Non-pigmented ciliary epithelial cell (primary cell): ENCODE results near the gene NDUFV3.
"Not testable (repeated sequence)": the region's sequence is repeated elsewhere in the genome, so short reads cannot be mapped to it uniquely, and the experiment has no call there.

Experiments
- DNase-seq: peaks from one replicate; pipeline ENCODE4 v3.0.0-alpha.2; 2010; ENCODE audit warnings: low read depth

NDUFV3 gene

DNA sequence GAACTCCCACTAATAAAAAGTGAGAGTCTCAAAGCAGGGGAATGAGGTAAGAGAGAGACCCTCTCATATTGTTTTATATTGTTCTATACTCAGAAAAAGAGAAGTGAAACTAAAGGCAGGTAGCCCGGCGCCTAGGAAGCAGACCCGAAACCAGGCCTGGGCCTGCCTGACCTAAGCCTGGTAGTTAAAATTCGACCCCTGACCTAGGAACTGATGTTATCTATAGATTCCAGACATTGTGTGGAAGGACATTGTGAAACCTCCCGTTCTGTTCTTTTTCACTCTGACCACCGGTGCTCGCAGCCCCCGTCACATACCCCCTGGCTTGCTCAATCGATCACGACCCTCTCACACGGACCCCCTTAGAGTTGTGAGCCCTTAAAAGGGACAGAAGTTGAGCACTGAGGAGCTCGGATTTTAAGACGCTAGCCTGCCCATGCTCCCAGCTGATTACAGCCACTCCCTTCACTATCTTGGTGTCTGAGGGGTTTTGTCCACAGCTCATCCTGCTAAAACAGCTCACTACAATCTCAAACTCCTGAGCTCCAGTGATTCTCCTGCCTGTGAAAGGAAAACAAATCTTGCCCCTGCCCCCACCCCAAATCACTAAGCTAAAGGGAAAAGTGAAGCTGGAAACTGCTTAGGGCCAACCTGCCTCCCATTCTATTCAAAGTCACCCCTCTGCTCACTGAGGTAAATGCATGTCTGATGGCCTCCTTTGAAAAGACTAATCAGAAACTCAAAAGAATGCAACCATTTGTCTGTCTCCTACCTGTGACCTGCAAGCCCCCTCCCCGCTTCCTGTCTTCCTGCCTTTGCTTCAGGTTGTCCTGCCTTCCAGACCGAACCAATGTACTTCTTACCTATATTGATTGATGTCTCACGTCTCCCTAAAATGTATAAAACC lies 44.2 kb downstream of the NDUFV3 start:
- DNase-seq, result not testable (repeated sequence)

DNA sequence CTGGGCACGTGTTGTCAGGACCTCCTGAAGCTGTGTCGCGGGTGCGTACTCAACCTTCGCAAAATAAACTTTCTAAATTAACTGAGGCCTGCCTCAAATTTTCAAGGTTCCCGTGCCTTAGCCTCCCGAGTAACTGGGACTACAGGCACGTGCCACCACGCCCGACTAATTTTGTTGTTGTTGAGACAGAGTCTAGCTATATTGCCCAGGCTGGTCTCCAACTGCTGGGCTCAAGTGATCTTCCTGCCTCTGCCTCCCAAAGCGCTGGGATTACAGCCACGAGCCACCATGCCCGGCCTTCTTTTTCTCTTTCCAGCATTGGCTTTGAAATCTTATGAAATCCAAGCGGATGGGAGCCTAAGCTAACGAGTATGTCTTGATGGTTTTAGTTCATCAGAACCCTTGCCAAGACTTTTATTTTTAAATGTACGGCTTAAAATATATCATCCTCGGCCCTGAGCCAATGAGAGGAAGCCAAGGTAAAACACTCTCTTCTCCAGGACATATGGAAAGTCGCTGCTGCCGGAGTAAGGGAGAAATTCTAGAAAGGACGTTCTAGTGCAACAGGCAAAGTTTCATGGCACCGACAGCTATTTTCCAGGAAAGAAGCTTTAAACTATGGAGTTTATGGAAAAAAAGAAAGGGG lies 45.0 kb downstream of the NDUFV3 start:
- no peak for DNase-seq

- DNase-seq, result not testable (repeated sequence)
Measured at GRCh38 chr21:42938606-42938995, 45.5 kb downstream of the NDUFV3 start.

DNA sequence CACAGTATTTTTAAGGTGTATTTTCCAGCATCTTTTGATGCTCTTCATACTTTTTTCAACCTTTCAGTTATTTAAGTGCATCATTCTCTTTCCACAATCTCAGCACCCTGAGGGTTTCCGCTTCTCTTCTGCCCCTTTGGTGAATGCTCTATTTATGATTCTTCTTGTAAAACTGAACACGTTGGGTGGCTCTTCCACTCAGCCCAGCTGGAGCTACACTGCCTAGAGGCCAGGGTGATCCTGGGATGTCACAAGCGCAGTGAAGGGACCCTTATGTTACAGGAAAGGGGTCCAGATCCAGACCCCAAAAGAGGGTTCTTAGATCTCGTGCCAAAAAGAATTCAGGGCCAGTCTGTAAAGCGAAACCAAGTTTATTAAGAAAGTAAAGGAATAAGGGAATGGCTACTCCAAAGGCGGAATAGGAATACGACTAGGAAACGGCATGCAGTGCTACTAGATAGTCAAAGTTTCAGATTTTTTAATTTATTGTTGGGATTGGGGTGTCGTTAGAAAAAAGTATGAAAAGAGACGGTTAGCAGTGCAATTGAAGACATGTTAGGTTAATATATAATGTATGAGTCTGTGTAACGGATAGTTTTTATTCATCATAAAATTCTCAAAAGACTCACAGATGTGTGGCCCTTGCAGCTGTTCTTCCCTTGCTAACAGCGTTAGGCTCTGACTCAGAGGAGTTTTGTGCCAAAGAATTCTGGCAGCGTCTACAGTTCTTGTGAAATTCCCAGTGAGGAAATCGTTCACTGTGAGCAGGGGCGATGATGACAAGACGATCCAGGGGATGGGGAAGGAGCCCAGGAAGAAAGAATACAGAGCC lies 46.7 kb downstream of the NDUFV3 start:
- peak; percentile 93 for DNase-seq

DNA sequence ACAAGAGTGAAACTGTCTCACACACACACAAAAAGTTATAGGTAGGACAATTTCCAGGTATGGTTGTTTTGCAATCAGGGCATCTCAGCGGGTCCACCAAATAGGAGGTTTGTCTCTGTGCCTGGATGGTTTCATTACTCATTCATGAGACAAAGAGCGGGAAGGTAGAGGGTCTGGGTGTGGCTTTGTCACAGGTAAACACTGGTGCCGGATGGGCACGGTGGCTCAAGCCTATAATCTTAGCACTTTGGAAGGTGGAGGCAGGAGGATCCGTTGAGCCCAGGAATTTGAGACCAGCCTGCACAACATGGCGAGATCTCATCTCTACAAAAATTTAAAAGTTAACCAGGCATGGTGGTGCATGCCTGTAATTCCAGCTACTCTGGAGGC lies 48.6 kb downstream of the NDUFV3 start:
- no peak for DNase-seq

DNA sequence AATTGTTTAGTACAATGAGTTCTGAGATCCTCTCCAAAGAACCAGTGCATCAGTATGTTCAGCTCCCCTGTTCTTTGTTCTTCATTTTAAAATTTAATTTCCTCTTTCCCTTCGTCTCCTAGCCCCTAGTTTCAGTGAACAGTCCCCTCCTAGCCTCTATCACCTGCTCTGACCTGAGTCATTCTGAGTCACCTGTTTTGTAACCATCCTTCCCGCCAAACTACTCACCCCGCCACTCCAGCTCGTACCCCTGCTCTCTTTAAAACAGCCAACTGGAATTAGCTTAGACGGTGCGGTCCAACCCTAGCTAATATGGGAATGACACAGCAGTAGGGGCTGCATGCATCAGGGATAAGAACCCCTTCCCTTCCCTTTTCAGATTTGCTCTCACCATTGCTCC lies 49.1 kb downstream of the NDUFV3 start:
- no peak for DNase-seq

DNA sequence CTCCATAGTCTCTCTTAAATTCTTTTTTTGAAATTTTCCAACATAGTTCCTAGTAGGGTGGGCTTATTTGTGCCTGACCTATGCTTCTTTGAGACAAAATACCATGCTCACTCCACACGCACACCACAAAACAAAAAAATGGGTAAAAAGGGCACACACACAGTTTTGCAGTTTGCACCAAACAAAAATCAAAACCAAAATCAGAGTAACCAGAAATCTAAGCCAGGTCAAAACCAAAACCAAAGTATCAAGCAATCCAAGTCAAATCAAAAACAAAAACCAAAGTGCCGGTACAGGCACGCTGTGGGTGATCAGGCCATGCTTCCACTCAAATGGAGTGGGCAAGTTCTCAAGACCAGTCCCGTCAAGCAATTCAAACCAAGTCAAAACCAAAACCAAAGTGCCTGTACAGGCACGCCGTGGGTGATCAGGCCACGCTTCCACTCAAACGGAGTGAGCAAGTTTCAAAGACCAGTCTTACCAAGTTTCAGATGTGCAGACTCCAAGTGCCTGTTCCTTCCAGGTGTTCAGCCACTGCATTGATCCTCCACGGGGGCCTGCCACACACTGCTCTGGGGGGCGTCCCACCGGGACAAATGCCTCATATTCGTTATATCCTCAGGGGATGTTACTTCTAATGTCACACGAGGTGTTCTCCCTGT lies 56.1 kb downstream of the NDUFV3 start:
- not testable (repeated sequence) for DNase-seq

- DNase-seq, result not testable (repeated sequence)
Measured at GRCh38 chr21:42951193-42951592, 58.1 kb downstream of the NDUFV3 start.

GRCh38 chr21:42956824-42957630 lies 63.9 kb downstream of the NDUFV3 start:
- DNase-seq, result no peak

GRCh38 chr21:42958122-42958521 lies 65.0 kb downstream of the NDUFV3 start:
- DNase-seq, result not testable (repeated sequence)

DNA sequence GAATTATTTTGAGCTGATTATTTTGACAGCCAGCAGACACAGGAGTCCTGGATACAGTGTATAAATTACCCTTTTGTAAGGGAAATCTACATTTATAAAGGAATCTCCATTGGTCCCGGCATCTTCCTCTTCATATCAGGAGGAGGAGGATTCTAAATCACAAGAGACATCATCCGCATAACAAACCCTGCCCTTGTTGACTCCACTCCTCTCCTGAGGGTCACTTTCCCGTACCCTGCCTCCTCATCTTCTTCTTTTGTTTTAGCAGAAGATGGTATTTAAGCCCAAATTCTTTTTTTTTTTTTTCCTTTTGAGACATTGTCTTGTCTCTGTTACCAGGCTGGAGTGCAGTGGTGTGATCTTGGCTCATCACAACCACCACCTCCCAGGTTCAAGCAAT lies 66.6 kb downstream of the NDUFV3 start:
- DNase-seq, result no peak

DNA sequence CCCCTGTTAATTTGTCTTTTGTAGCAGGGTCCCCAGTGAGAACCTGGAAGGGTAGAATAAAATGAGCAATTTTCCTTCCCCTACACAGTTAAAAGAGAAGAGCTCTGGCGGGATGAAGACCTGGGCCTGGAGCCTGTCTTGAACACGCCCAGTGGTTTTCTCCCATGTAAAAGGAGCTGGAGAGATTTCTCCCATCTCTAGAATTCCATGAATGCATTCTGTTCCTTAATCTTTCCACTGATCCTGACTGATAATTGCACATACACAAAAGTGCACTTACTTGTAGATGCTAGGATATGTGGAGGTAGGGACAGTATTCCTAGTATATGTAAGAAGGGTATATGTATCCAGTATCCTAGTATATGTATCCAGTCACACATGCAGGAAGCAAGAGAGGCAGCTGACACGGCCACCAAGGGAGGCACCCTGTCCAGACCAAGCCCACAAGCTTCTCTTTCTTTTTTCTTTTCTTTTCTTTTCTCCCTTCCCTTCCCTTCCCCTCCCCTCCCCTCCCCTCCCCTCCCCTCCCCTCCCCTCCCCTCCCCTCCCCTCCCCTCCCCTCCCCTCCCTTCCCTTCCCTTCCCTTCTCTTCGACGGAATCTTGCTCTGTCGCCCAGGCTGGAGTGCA lies 69.4 kb downstream of the NDUFV3 start:
- no peak for DNase-seq
